ENCODE data around the gene HDLBP.

The HDLBP gene

GRCh38 chr2:241225983-241226382, 89.5 kb downstream of the HDLBP start:
- TF ChIP-seq, protein P1, sequence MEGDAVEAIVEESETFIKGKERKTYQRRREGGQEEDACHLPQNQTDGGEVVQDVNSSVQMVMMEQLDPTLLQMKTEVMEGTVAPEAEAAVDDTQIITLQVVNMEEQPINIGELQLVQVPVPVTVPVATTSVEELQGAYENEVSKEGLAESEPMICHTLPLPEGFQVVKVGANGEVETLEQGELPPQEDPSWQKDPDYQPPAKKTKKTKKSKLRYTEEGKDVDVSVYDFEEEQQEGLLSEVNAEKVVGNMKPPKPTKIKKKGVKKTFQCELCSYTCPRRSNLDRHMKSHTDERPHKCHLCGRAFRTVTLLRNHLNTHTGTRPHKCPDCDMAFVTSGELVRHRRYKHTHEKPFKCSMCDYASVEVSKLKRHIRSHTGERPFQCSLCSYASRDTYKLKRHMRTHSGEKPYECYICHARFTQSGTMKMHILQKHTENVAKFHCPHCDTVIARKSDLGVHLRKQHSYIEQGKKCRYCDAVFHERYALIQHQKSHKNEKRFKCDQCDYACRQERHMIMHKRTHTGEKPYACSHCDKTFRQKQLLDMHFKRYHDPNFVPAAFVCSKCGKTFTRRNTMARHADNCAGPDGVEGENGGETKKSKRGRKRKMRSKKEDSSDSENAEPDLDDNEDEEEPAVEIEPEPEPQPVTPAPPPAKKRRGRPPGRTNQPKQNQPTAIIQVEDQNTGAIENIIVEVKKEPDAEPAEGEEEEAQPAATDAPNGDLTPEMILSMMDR (conservative IDR thresholded peaks at IDR 0.05; ENCODE audit: low read depth, low read length), result no peak
- no peak overlapping the region for H3K4me3 ChIP-seq (ENCODE audit: low read length)
- no peak for DNase-seq (ENCODE audit: low read depth)

- H3K4me3 ChIP-seq (ENCODE audit: low read length), result no peak overlapping the region
- TF ChIP-seq, protein P1 (conservative IDR thresholded peaks at IDR 0.05; ENCODE audit: low read depth, low read length), result no peak
- no peak for DNase-seq (ENCODE audit: low read depth)
Observed at GRCh38 chr2:241225545-241225944, 89.9 kb downstream of the HDLBP start.

DNA sequence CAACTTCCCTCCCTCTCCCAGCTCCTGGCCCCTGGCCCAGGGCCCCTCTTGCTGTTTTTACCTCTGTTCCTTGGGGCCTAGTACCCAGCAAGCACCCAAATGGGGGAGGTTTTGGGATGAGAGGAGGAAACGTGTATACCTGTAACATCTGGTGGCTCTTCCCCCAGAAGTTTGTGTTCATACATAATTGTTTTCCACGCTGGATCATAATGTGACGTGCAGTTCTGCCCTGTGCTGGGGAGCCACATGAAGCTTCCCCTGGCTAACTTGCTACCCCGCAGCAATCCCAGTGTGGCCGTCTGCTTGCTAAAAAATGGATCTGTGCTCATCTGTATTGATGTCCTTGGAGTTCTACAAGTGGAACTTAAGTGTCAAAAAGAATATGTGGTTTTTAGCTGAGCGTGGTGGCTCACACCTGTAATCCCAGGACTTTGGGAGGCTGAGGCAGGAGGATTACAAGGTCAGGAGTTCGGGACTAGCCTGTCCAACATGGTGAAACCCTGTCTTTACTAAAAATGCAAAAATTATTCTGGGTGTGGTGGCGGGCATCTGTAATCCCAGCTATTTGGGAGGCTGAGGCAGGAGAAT, 90.5 kb downstream of the HDLBP start:
- TF ChIP-seq, protein P1 (conservative IDR thresholded peaks at IDR 0.05; ENCODE audit: low read depth, low read length), result no peak
- DNase-seq (ENCODE audit: low read depth), result no peak

GRCh38 chr2:241224018-241224850, 91.2 kb downstream of the HDLBP start:
- TF ChIP-seq, protein P1 (conservative IDR thresholded peaks at IDR 0.05; ENCODE audit: low read depth, low read length), result peak; percentile 14
- no peak overlapping the region for H3K4me3 ChIP-seq (ENCODE audit: low read length)
- no peak for DNase-seq (ENCODE audit: low read depth)

More for the DNA sequence above, 90.5 kb downstream of the HDLBP start:
- no peak overlapping the region for H3K4me3 ChIP-seq (ENCODE audit: low read length)

GRCh38 chr2:241223211-241224017, 92.1 kb downstream of the HDLBP start:
- TF ChIP-seq, protein P1 (conservative IDR thresholded peaks at IDR 0.05; ENCODE audit: low read depth, low read length), result no peak
- DNase-seq (ENCODE audit: low read depth), result no peak
- H3K4me3 ChIP-seq (ENCODE audit: low read length), result no peak overlapping the region

DNA sequence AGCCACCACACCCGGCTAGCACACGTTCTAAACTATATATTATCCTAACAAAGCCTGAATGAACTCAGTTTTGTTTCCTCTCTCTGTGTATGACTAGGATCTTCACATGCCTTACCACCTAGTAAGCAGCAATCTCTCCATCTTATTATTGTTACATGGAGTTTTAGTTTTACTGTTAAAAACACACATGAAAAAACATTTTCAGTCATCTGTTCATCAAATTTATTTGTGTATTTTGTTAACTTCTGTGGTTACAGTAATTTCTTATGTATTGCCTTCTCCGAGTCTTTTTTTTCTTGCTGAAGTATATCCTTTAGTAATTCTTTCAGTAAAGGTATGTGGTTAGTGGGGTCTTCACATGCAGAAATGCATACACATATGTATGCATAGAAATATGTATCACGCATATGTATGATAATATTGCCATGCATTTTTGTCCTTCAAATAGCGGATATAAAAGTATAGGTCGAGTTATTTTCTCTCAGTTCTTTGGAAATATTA, 95.6 kb downstream of the HDLBP start:
- no peak for DNase-seq (ENCODE audit: low read depth)
- H3K4me3 ChIP-seq (ENCODE audit: low read length), result no peak overlapping the region
- TF ChIP-seq, protein P1 (conservative IDR thresholded peaks at IDR 0.05; ENCODE audit: low read depth, low read length), result no peak

All from retinal pigment epithelial cell (primary cell).